ENCODE measurements around the gene TEX19. TPM values are rescaled to one million over a fixed set of nuclear protein-coding genes. Genes with fewer than 3 reads are reported as not detected.

The TEX19 gene
- total RNA-seq, 1 donor = under 0.01 TPM

DNA sequence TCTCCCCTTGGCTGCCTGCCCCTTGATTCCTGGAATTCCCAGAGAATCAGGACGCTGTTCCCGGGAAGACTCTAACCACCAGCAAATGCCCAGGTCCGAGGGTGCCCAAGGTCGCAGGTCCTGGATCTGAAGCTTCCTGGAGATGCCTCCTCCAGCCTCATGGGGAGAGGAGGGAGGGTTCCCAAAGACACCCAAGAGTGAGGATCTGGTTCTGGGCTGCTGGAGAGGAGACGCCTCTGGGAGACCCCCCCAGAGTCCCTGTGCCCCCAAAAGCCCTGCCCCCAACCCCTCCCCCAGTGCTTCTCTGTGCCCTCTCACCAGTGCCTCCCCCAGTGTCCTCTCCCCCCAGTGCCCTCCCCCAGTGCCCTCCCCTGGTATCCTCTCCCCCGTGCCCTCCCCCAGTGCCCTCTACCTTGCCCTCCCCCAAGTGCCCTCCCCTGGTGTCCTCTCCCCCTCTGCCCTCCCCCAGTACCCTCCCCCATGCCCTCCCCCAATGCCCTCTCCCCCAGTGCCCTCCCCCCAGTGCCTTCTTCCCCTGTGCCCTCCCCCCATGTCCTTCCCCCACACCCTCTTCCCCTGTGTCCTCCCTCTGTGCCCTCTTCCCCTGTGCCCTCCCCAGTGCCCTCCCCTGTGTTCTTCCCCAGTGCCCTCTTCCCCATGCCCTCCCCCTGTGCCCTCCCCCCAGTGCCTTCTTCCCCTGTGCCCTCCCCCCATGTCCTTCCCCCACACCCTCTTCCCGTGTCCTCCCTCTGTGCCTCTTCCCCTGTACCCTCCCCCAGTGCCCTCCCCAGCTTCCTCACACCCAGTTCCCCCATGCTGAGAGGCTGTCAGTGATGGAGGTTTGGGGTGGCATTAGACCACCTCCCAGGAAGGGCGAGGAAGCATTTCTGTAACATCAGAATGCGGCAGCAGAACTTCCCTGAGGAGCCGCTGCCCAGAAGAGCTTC is 19.1 kb upstream of the TEX19 start:
- Histone ChIP-seq H3K27me3 (ENCODE audit: insufficient read depth, low read length) (no peaks in the 10 kb centered on the region), H3K4me3 (ENCODE audit: insufficient read depth, low read length) (peak overlapping the region; percentile 70), H3K36me3 (ENCODE audit: insufficient read depth, low read length) (no peaks in the 10 kb centered on the region), H3K79me2 (ENCODE audit: insufficient read depth, low read length) (no peaks in the 10 kb centered on the region), H2AFZ (ENCODE audit: low read length) (peak overlapping the region; percentile 94), H4K20me1 (ENCODE audit: insufficient read depth, low read length) (no peaks in the 10 kb centered on the region), H3K27ac (ENCODE audit: low read depth, low read length) (no peak overlapping the region), H3K9me3 (ENCODE audit: low read depth, low read length) (no peaks in the 10 kb centered on the region), H3K4me1 (ENCODE audit: insufficient read depth, low read length) (peaks cover 15% of the 10 kb centered on the region), H3K4me2 (ENCODE audit: insufficient read depth, low read length) (peak overlapping the region; percentile 94)
- TF ChIP-seq, protein P1, sequence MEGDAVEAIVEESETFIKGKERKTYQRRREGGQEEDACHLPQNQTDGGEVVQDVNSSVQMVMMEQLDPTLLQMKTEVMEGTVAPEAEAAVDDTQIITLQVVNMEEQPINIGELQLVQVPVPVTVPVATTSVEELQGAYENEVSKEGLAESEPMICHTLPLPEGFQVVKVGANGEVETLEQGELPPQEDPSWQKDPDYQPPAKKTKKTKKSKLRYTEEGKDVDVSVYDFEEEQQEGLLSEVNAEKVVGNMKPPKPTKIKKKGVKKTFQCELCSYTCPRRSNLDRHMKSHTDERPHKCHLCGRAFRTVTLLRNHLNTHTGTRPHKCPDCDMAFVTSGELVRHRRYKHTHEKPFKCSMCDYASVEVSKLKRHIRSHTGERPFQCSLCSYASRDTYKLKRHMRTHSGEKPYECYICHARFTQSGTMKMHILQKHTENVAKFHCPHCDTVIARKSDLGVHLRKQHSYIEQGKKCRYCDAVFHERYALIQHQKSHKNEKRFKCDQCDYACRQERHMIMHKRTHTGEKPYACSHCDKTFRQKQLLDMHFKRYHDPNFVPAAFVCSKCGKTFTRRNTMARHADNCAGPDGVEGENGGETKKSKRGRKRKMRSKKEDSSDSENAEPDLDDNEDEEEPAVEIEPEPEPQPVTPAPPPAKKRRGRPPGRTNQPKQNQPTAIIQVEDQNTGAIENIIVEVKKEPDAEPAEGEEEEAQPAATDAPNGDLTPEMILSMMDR (IDR thresholded peaks at IDR 0.05; ENCODE audit: extremely low read depth, low read depth, low read length) = no peak
- peak; percentile 54 for DNase-seq (ENCODE audit: insufficient read length, low spot score, missing footprints)

- Histone ChIP-seq H3K79me2 (ENCODE audit: insufficient read depth, low read length) (no peaks in the 10 kb centered on the region), H3K4me2 (ENCODE audit: insufficient read depth, low read length) (no peak overlapping the region), H3K4me1 (ENCODE audit: insufficient read depth, low read length) (peaks cover 11% of the 10 kb centered on the region), H3K27me3 (ENCODE audit: insufficient read depth, low read length) (peaks cover 3% of the 10 kb centered on the region), H2AFZ (ENCODE audit: low read length) (no peak overlapping the region), H3K9me3 (ENCODE audit: low read depth, low read length) (no peaks in the 10 kb centered on the region), H3K27ac (ENCODE audit: low read depth, low read length) (no peak overlapping the region), H3K36me3 (ENCODE audit: insufficient read depth, low read length) (no peaks in the 10 kb centered on the region), H4K20me1 (ENCODE audit: insufficient read depth, low read length) (no peaks in the 10 kb centered on the region), H3K4me3 (ENCODE audit: insufficient read depth, low read length) (no peak overlapping the region)
- TF ChIP-seq, protein P1 (IDR thresholded peaks at IDR 0.05; ENCODE audit: extremely low read depth, low read depth, low read length) = no peak
- peak; percentile 43 for DNase-seq (ENCODE audit: insufficient read length, low spot score, missing footprints)
Observed at GRCh38 chr17:82342361-82343079, 16.5 kb upstream of the TEX19 start.

DNA sequence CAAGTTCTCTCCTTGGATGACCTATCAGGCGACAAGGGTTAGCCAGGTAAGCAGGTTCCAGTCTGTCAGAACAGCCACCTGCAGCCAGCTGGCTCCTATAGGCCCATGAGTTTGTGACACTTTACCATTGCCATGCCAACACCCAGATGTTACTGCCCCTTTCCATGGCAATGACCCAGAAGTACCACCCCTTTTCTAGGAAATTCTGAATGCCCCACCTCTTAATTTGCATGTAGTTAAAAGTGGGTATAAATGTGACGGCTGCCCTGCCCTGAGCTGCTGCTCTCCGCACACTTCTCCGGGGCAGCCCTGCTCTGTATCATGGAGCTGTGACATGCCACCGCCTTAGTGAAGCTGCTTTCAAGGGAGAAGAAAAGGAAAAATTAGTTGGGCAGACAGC is 15.5 kb upstream of the TEX19 start:
- H2AFZ ChIP-seq (ENCODE audit: low read length) = no peak overlapping the region
- TF ChIP-seq, protein P1 (IDR thresholded peaks at IDR 0.05; ENCODE audit: extremely low read depth, low read depth, low read length) = no peak
- H3K27ac ChIP-seq (ENCODE audit: low read depth, low read length) = no peak overlapping the region
- peaks cover 11% of the 10 kb centered on the region for H3K4me1 ChIP-seq (ENCODE audit: insufficient read depth, low read length)
- no peaks in the 10 kb centered on the region for H4K20me1 ChIP-seq (ENCODE audit: insufficient read depth, low read length)
- H3K9me3 ChIP-seq (ENCODE audit: low read depth, low read length) = no peaks in the 10 kb centered on the region
- H3K79me2 ChIP-seq (ENCODE audit: insufficient read depth, low read length) = no peaks in the 10 kb centered on the region
- H3K4me2 ChIP-seq (ENCODE audit: insufficient read depth, low read length) = no peak overlapping the region
- DNase-seq (ENCODE audit: insufficient read length, low spot score, missing footprints) = no peak
- peaks cover 8% of the 10 kb centered on the region for H3K27me3 ChIP-seq (ENCODE audit: insufficient read depth, low read length)
- H3K36me3 ChIP-seq (ENCODE audit: insufficient read depth, low read length) = no peaks in the 10 kb centered on the region
- H3K4me3 ChIP-seq (ENCODE audit: insufficient read depth, low read length) = no peak overlapping the region

Measured in osteoblast (primary cell).